ENCODE results near the gene CSF2. TPM values are rescaled to one million over a fixed set of nuclear protein-coding genes. Genes with fewer than 3 reads are reported as not detected.

Gene CSF2
- polyA plus RNA-seq, 1 of the 3 experiments (the other 2 are of a cell fraction): 0.97 TPM

- H3K9ac ChIP-seq: no peak overlapping the region
- H3K4me1 ChIP-seq (ENCODE audit: control insufficient read depth in 1 of 2, insufficient read depth in 2 of 2, low read depth in 1 of 2, low read length in 1 of 2): peaks cover 17 to 29% of the 10 kb centered on the region in 2 experiments
- peak overlapping the region in 1 of 2 experiments; percentile 48; a peak in 1 of 4 replicates for H3K27ac ChIP-seq (ENCODE audit: low read depth in 2 of 2, low read length in 1 of 2)
- H3K4me3 ChIP-seq (ENCODE audit: low read depth in 2 of 2, low read length in 1 of 2): no peak overlapping the region
- H3K9me2 ChIP-seq: no peaks in the 10 kb centered on the region
- H3K79me2 ChIP-seq (ENCODE audit: insufficient read depth): no peaks in the 10 kb centered on the region
- POLR2A ChIA-PET: no interaction called here
- H4K20me1 ChIP-seq (ENCODE audit: insufficient read depth): no peaks in the 10 kb centered on the region
- no peaks in the 10 kb centered on the region for H3K9me3 ChIP-seq
- TF ChIP-seq IRF3 (IDR thresholded peaks at IDR 0.05; ENCODE audit: low read depth, low read length): no peak
- peak; percentile 97 for TF ChIP-seq TCF12 (IDR thresholded peaks at IDR 0.05)
- TF ChIP-seq FOXJ3 (CRISPR knock-in tag; IDR thresholded peaks at IDR 0.05): no peak
- 0 out of 2 replicates have a peak, but pooled peaks have one; percentile 10 for TF ChIP-seq ELF1 (IDR thresholded peaks at IDR 0.05)
- TF ChIP-seq MXI1 (IDR thresholded peaks at IDR 0.05; ENCODE audit: low read depth, low read length): no peak
- TF ChIP-seq POLR2AphosphoS5 (IDR thresholded peaks at IDR 0.05; ENCODE audit: low read depth, low read length): peak; percentile 53; the same call in 1 of the 2 replicates
- TF ChIP-seq NFIC (IDR thresholded peaks at IDR 0.05; ENCODE audit: borderline replicate concordance): peak; percentile 96
- TF ChIP-seq RXRA (IDR thresholded peaks at IDR 0.05; ENCODE audit: borderline replicate concordance, low read depth): 0 out of 2 replicates have a peak, but pooled peaks have one; percentile 27
- peak; percentile 87 for TF ChIP-seq FOSL2 (IDR thresholded peaks at IDR 0.05; ENCODE audit: borderline replicate concordance, low read depth)
- TF ChIP-seq EP300 (IDR thresholded peaks at IDR 0.05; ENCODE audit: borderline replicate concordance in 1 of 2, low read depth in 1 of 2, low read length in 1 of 2): peak in 1 of 2 experiments; percentile 83; a peak in 1 of 4 replicates
- no peak for TF ChIP-seq TAF1 (IDR thresholded peaks at IDR 0.05; ENCODE audit: borderline replicate concordance, low read depth, low read length)
- TF ChIP-seq SIN3A (IDR thresholded peaks at IDR 0.05; ENCODE audit: borderline replicate concordance, low read depth, low read length): 0 out of 2 replicates have a peak, but pooled peaks have one; percentile 36
- TF ChIP-seq SMC3 (IDR thresholded peaks at IDR 0.05; ENCODE audit: low read depth, low read length): no peak
- TF ChIP-seq REST (IDR thresholded peaks at IDR 0.05; ENCODE audit: low read depth, low read length): no peak
- no peak for TF ChIP-seq RCOR1 (IDR thresholded peaks at IDR 0.05; ENCODE audit: low read length)
- peak; percentile 73 for TF ChIP-seq TEAD4 (IDR thresholded peaks at IDR 0.05; ENCODE audit: borderline replicate concordance, insufficient read depth)
- TF ChIP-seq USF1 (IDR thresholded peaks at IDR 0.05; ENCODE audit: borderline replicate concordance, low read depth): no peak
- no peak for TF ChIP-seq GABPA (IDR thresholded peaks at IDR 0.05; ENCODE audit: low read depth)
- TF ChIP-seq PBX3 (IDR thresholded peaks at IDR 0.05): peak; percentile 69
- peak; percentile 82; the same call in 1 of the 2 replicates for TF ChIP-seq YY1 (IDR thresholded peaks at IDR 0.05; ENCODE audit: low read depth)
- peak; percentile 92 for TF ChIP-seq JUND (IDR thresholded peaks at IDR 0.05)
- TF ChIP-seq MAX (IDR thresholded peaks at IDR 0.05; ENCODE audit: low read depth): peak; percentile 73
- TF ChIP-seq ZBTB33 (IDR thresholded peaks at IDR 0.05; ENCODE audit: borderline replicate concordance, low read depth): 0 out of 2 replicates have a peak, but pooled peaks have one; percentile 24
- CTCF ChIA-PET: interaction anchor here (3.0 kb wide), 1 partner anchor 25 kb away, joined by 9 read pairs; no protein-coding TSS in a partner anchor
- H3K36me3 ChIP-seq (replicated peaks in 1 of 2; ENCODE audit: control insufficient read depth in 1 of 2, insufficient read depth in 2 of 2, low read length in 1 of 2): no peaks in the 10 kb centered on the region
- no peak overlapping the region for H3K4me2 ChIP-seq
- peaks cover 10% of the 10 kb centered on the region for H3F3A ChIP-seq (replicated peaks; ENCODE audit: insufficient read depth)
- H2AFZ ChIP-seq (ENCODE audit: low read depth): no peak overlapping the region
- DNase-seq: no peak
- no peaks in the 10 kb centered on the region for H3K27me3 ChIP-seq (ENCODE audit: insufficient read depth)
These were observed 16.5 kb downstream of the CSF2 start for GRCh38 chr5:132090107-132090506.
